WTC11 (cell line): ENCODE results near the gene TTC7B. TPM values are rescaled to one million over a fixed set of nuclear protein-coding genes. Genes with fewer than 3 reads are reported as not detected.

Source experiments
- ATAC-seq: fragments of 200-7000 bp; cut with Tn5 transposase; 2 replicates; pipeline ENCODE4 v1.10.0; 2021; ENCODE audit warnings: mild to moderate bottlenecking, moderate library complexity
- CTCF ChIA-PET: fragments of 300-600 bp; sonication (Branson Sonifier 250); formaldehyde crosslinking; loops from one replicate; lab custom pipeline; 2021; ENCODE audit warnings: antibody characterized with exemption; lab: Charles Lee
- POLR2A ChIA-PET: fragments of 350-600 bp; sonication (Branson Sonifier 250); formaldehyde crosslinking; loops from one replicate; lab custom pipeline; 2021; ENCODE audit warnings: antibody characterized with exemption; lab: Charles Lee
- DNase-seq: peaks from one replicate; pipeline ENCODE4 v3.0.0; 2021; ENCODE audit warnings: low spot score
- H3K27ac Mint-ChIP-seq: 2 replicates; pipeline ENCODE4 v1.8.0; 2021; ENCODE audit warnings: mixed read lengths
- H3K27me3 Mint-ChIP-seq: 2 replicates; pipeline ENCODE4 v1.8.0; 2021; ENCODE audit warnings: low read depth, mild to moderate bottlenecking, moderate library complexity, mixed read lengths
- H3K36me3 Mint-ChIP-seq: 2 replicates; pipeline ENCODE4 v1.8.0; 2021; ENCODE audit warnings: mixed read lengths
- H3K4me1 Mint-ChIP-seq: 2 replicates; pipeline ENCODE4 v1.8.0; 2022; ENCODE audit warnings: mixed read lengths
- H3K4me3 Mint-ChIP-seq: 2 replicates; pipeline ENCODE4 v1.8.0; 2021; ENCODE audit warnings: mild to moderate bottlenecking, moderate library complexity, mixed read lengths
- H3K9me3 Mint-ChIP-seq: 2 replicates; pipeline ENCODE4 v1.8.0; 2021; ENCODE audit warnings: mixed read lengths
- AR ChIP-seq: fragments of 250-450 bp; sonication (Bioruptor Pico); IDR thresholded peaks from 2 replicates; pipeline ENCODE4 v1.9.0; 2021; ENCODE audit warnings: mild to moderate bottlenecking
- ATF2 ChIP-seq: sonication (generic); formaldehyde crosslinking; IDR thresholded peaks from 2 replicates; pipeline ENCODE4 v1.8.1; 2022; ENCODE audit warnings: low read depth, missing genetic modification reagents, borderline replicate concordance
- CREB1 ChIP-seq: sonication (generic); formaldehyde crosslinking; IDR thresholded peaks from 2 replicates; pipeline ENCODE4 v1.8.0; 2023; ENCODE audit warnings: mild to moderate bottlenecking, missing genetic modification reagents
- E2F1 ChIP-seq: sonication (generic); formaldehyde crosslinking; IDR thresholded peaks from 2 replicates; pipeline ENCODE4 v1.8.0; 2022; ENCODE audit warnings: mild to moderate bottlenecking, missing genetic modification reagents
- ESRRA ChIP-seq: sonication (generic); formaldehyde crosslinking; IDR thresholded peaks from 2 replicates; pipeline ENCODE4 v1.8.1; 2022; ENCODE audit warnings: mild to moderate bottlenecking, missing genetic modification reagents, borderline replicate concordance
- FOXP1 ChIP-seq: sonication (generic); formaldehyde crosslinking; IDR thresholded peaks from 2 replicates; pipeline ENCODE4 v1.8.0; 2022; ENCODE audit warnings: missing genetic modification reagents, mild to moderate bottlenecking, moderate library complexity, borderline replicate concordance
- MAX ChIP-seq: sonication (generic); formaldehyde crosslinking; IDR thresholded peaks from 2 replicates; pipeline ENCODE4 v1.8.0; 2022; ENCODE audit warnings: mild to moderate bottlenecking, missing genetic modification reagents
- MXD4 ChIP-seq: fragments of 250-450 bp; sonication (Bioruptor Pico); IDR thresholded peaks from 2 replicates; pipeline ENCODE4 v1.8.0; 2021; ENCODE audit warnings: mild to moderate bottlenecking, moderate library complexity, borderline replicate concordance
- NFE2L1 ChIP-seq: sonication (generic); formaldehyde crosslinking; IDR thresholded peaks from 2 replicates; pipeline ENCODE4 v1.8.1; 2023; ENCODE audit warnings: missing genetic modification reagents
- OVOL2 ChIP-seq: fragments of 250-450 bp; sonication (Bioruptor Pico); IDR thresholded peaks from 2 replicates; pipeline ENCODE4 v1.9.0; 2021; ENCODE audit warnings: mild to moderate bottlenecking, borderline replicate concordance
- PRRX2 ChIP-seq: fragments of 250-450 bp; sonication (Bioruptor Pico); IDR thresholded peaks from 2 replicates; pipeline ENCODE4 v1.8.0; 2021; ENCODE audit warnings: mild to moderate bottlenecking
- SMAD3 ChIP-seq: sonication (generic); formaldehyde crosslinking; IDR thresholded peaks from 2 replicates; pipeline ENCODE4 v1.8.0; 2022; ENCODE audit warnings: missing genetic modification reagents, mild to moderate bottlenecking, borderline replicate concordance
- SP1 ChIP-seq: sonication (generic); formaldehyde crosslinking; conservative IDR thresholded peaks from 2 replicates; pipeline ENCODE4 v1.8.1; 2022; ENCODE audit warnings: missing genetic modification reagents
- TCF7 ChIP-seq: sonication (generic); formaldehyde crosslinking; IDR thresholded peaks from 2 replicates; pipeline ENCODE4 v1.8.0; 2022; ENCODE audit warnings: mild to moderate bottlenecking, low read depth, missing genetic modification reagents, moderate library complexity
- TP53 ChIP-seq: sonication (generic); formaldehyde crosslinking; IDR thresholded peaks from 2 replicates; pipeline ENCODE4 v1.8.1; 2023; ENCODE audit warnings: mild to moderate bottlenecking, missing genetic modification reagents
- ZBTB43 ChIP-seq: sonication (generic); formaldehyde crosslinking; IDR thresholded peaks from 2 replicates; pipeline ENCODE4 v1.8.1; 2023; ENCODE audit warnings: mild to moderate bottlenecking, missing genetic modification reagents
- ZNF232 ChIP-seq: sonication (generic); formaldehyde crosslinking; IDR thresholded peaks from 2 replicates; pipeline ENCODE4 v1.8.0; 2022; ENCODE audit warnings: mild to moderate bottlenecking, missing genetic modification reagents
- ZNF416 ChIP-seq: fragments of 250-450 bp; sonication (Bioruptor Pico); IDR thresholded peaks from 2 replicates; pipeline ENCODE4 v1.9.0; 2021; ENCODE audit warnings: mild to moderate bottlenecking, inconsistent platforms
- total RNA-seq: library from RNA; stranded (reverse); gene quantifications from 3 replicates; pipeline ENCODE4 v1.2.3, GENCODE V29; 2021
- TF ChIP-seq, protein P1 (sequence below): fragments of 250-450 bp; sonication (Bioruptor Pico); IDR thresholded peaks from 2 replicates; pipeline ENCODE4 v1.8.0; 2021; ENCODE audit warnings: mild to moderate bottlenecking
- TF ChIP-seq, protein P2 (sequence below): sonication (generic); formaldehyde crosslinking; IDR thresholded peaks from 2 replicates; pipeline ENCODE4 v1.8.0; 2022; ENCODE audit warnings: mild to moderate bottlenecking, missing genetic modification reagents
- TF ChIP-seq, protein P3 (sequence below): sonication (generic); formaldehyde crosslinking; IDR thresholded peaks from 2 replicates; pipeline ENCODE4 v1.8.1; 2023; ENCODE audit warnings: mild to moderate bottlenecking, missing genetic modification reagents, moderate library complexity
- TF ChIP-seq, protein P4 (sequence below): sonication (generic); formaldehyde crosslinking; IDR thresholded peaks from 2 replicates; pipeline ENCODE4 v1.8.0; 2023; ENCODE audit warnings: missing genetic modification reagents

The TTC7B gene
- total RNA-seq, 1 experiment from 2014 or later: 27.6 TPM

- TF ChIP-seq, protein P1, sequence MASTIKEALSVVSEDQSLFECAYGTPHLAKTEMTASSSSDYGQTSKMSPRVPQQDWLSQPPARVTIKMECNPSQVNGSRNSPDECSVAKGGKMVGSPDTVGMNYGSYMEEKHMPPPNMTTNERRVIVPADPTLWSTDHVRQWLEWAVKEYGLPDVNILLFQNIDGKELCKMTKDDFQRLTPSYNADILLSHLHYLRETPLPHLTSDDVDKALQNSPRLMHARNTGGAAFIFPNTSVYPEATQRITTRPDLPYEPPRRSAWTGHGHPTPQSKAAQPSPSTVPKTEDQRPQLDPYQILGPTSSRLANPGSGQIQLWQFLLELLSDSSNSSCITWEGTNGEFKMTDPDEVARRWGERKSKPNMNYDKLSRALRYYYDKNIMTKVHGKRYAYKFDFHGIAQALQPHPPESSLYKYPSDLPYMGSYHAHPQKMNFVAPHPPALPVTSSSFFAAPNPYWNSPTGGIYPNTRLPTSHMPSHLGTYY: no peak
- TF ChIP-seq, protein P2, sequence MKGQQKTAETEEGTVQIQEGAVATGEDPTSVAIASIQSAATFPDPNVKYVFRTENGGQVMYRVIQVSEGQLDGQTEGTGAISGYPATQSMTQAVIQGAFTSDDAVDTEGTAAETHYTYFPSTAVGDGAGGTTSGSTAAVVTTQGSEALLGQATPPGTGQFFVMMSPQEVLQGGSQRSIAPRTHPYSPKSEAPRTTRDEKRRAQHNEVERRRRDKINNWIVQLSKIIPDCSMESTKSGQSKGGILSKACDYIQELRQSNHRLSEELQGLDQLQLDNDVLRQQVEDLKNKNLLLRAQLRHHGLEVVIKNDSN (CRISPR knock-in tag): no peak
- TF ChIP-seq FOXP1 (no peak), ZBTB43 (CRISPR knock-in tag) (no peak), SP1 (CRISPR knock-in tag) (no peak), SMAD3 (no peak), ATF2 (CRISPR knock-in tag) (no peak), MXD4 (no peak), ESRRA (no peak)
These were observed 275.8 kb downstream of the TTC7B start (continued) for GRCh38 chr14:90540437-90540836.

- Mint-ChIP-seq H3K4me1 (peaks cover 11% of the 10 kb centered on the region), H3K36me3 (no peaks in the 10 kb centered on the region), H3K27me3 (no peaks in the 10 kb centered on the region; the same call in 1 of the 2 replicates), H3K9me3 (no peaks in the 10 kb centered on the region), H3K4me3 (no peak overlapping the region), H3K27ac (no peak overlapping the region)
- ChIA-PET CTCF (no interaction called here), POLR2A (no interaction called here)
- ATAC-seq (no peak), DNase-seq (no peak)
- TF ChIP-seq ZNF416 (no peak), ZNF232 (CRISPR knock-in tag) (no peak), NFE2L1 (CRISPR knock-in tag) (no peak), MAX (CRISPR knock-in tag) (no peak), OVOL2 (CRISPR knock-in tag) (no peak), PRRX2 (CRISPR knock-in tag) (no peak), CREB1 (CRISPR knock-in tag) (no peak), AR (no peak), ATF2 (CRISPR knock-in tag) (no peak), TCF7 (no peak), E2F1 (CRISPR knock-in tag) (no peak), TP53 (no peak)
- TF ChIP-seq, protein P3, sequence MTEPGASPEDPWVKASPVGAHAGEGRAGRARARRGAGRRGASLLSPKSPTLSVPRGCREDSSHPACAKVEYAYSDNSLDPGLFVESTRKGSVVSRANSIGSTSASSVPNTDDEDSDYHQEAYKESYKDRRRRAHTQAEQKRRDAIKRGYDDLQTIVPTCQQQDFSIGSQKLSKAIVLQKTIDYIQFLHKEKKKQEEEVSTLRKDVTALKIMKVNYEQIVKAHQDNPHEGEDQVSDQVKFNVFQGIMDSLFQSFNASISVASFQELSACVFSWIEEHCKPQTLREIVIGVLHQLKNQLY (CRISPR knock-in tag): no peak
- TF ChIP-seq, protein P4, sequence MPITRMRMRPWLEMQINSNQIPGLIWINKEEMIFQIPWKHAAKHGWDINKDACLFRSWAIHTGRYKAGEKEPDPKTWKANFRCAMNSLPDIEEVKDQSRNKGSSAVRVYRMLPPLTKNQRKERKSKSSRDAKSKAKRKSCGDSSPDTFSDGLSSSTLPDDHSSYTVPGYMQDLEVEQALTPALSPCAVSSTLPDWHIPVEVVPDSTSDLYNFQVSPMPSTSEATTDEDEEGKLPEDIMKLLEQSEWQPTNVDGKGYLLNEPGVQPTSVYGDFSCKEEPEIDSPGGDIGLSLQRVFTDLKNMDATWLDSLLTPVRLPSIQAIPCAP (CRISPR knock-in tag): no peak
These were observed 276.2 kb downstream of the TTC7B start for GRCh38 chr14:90539996-90540395.
